Cardiac fibroblast (primary cell): ENCODE data around the gene SIAE.

ENCODE experiments used
- DNase-seq, 2 donors: peaks; one replicate each; pipeline versions ENCODE4 v3.0.0 to v3.0.0-alpha.2; 2010; ENCODE audit warnings: low read depth in 2 of 2
- H3K4me3 ChIP-seq, 2 donors: replicated peaks in 1 of 2; 1 replicate in 1 of 2; 2 replicates in 1 of 2; pipeline ENCODE4 v1.5.1; 2011; ENCODE audit warnings: low read depth in 2 of 2, low read length in 2 of 2, mild to moderate bottlenecking in 2 of 2, moderate library complexity in 1 of 2
- CTCF ChIP-seq: IDR thresholded peaks from one replicate; pipeline ENCODE4 v1.5.1; 2011; ENCODE audit warnings: low read depth, mild to moderate bottlenecking, low read length, inconsistent platforms

Gene SIAE

DNA sequence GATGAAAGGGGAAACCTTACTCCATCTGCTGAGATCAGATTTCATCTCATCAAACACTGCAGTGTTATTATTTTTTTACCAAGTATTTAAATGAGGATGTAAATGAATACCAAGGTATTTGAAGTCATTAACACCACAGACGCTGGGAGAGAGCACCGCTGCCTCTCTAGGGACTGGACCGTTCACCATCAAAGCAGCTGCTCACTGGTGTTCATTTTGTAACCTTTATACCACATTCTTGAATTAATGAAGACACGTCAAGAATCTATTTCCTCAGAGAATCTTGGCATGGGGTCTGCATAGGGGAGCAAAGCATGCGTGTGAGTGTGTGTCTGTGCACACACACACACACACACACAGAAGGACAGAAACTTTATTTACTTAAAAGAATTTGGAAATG lies 15.6 kb downstream of the SIAE start:
- DNase-seq: no peak
- no peak overlapping the region for H3K4me3 ChIP-seq
- TF ChIP-seq CTCF: no peak

DNA sequence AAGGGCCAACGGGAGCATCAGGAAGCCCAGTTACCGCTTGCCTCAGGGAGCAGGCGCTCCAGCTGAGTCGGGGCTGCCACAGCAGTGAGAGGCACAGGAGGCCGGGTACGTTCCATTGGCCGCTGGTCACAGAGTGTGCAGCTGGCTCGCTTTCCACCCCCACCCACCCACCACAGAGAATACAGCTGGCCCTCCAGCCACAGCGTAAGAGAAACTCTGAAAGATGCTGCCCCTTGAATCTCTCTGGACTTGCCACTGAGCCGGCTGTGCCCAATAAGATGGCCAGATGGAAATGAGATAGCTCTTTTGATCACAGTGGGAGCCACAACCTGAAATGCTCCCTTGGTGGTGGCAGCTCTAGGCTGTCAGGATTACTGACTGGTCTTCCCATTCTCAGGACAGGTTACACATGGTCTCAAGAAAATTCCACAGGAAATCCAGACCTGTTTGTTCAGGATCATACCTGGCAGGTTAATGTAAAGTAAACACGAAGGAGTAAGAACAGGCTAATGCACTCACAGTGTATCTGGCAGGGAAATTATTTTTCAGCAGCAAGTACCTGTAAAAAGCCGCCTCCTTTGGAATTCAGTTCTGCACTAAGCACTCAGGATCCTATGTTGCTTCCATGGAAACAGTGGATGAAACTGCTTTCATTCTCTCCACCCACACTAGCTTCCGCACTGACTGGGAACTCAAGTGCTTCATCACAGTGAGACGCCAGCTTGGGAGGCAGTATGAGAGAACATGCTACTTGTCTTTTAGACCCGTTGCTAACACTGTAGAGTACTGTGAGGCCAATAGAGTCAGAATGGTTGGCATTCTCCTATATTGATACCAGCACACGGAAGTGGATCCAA lies 16.5 kb downstream of the SIAE start:
- no peak for TF ChIP-seq CTCF
- DNase-seq: peak in 1 of 2 donors; percentile 32
- no peak overlapping the region for H3K4me3 ChIP-seq

DNA sequence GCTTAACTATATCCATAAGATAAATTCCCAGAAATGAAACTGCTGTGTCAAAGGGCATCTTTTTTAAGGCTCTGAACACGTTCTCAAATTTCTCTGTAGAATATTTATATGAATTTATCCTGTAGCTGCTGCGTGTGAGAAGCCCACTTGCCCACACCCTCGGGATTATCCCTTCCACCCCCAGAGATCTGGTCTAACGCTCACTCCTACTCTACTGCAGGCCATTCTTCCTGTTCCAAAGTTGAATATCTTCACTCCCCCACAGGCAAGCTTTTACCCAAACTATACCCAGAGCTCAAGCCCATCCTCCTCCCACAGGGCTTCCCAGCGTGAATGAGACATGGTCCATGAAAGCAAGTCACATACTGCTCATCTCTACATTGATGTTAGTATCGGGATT lies 24.9 kb downstream of the SIAE start:
- DNase-seq: no peak
- H3K4me3 ChIP-seq: no peak overlapping the region
- no peak for TF ChIP-seq CTCF

- TF ChIP-seq CTCF: no peak
- no peak for DNase-seq
- H3K4me3 ChIP-seq: no peak overlapping the region
These were observed 27.4 kb downstream of the SIAE start for GRCh38 chr11:124646148-124646547.

- peak overlapping the region in 1 of 2 donors; percentile 32 for H3K4me3 ChIP-seq
These were observed 28.9 kb downstream of the SIAE start for GRCh38 chr11:124644426-124645280.

More at GRCh38 chr11:124644426-124645280, 28.9 kb downstream of the SIAE start:
- peak; percentile 84 to 89 for DNase-seq
- peak; percentile 69 for TF ChIP-seq CTCF
